BLaER1 treated with 17β-estradiol and CSF1 and Interleukin-3, amounts not matched to agents 10 nM and 100 nM (cell line): ENCODE data around the gene CSRNP2.

ENCODE experiments used
- H3K27ac ChIP-seq, 11 experiments: shearing (Covaris generic); formaldehyde crosslinking; 2 replicates each; pipeline ENCODE4 v1.8.1; 2022
- H3K27me3 ChIP-seq, 11 experiments: shearing (Covaris generic); formaldehyde crosslinking; 2 replicates each; pipeline ENCODE4 v1.8.1; 2022
- H3K36me3 ChIP-seq, 11 experiments: shearing (Covaris generic); formaldehyde crosslinking; 2 replicates each; pipeline ENCODE4 v1.8.1; 2022
- H3K4me1 ChIP-seq, 10 experiments: shearing (Covaris generic); formaldehyde crosslinking; 2 replicates each; pipeline ENCODE4 v1.8.1; 2022
- H3K4me2 ChIP-seq, 11 experiments: shearing (Covaris generic); formaldehyde crosslinking; 2 replicates each; pipeline ENCODE4 v1.8.1; 2022
- H3K4me3 ChIP-seq, 10 experiments: shearing (Covaris generic); formaldehyde crosslinking; 2 replicates each; pipeline ENCODE4 v1.8.1; 2022
- H3K9ac ChIP-seq, 11 experiments: shearing (Covaris generic); formaldehyde crosslinking; 2 replicates each; pipeline ENCODE4 v1.8.1; 2022
- H3K9me3 ChIP-seq, 11 experiments: shearing (Covaris generic); formaldehyde crosslinking; replicated peaks in 1 of 11; 2 replicates each; pipeline ENCODE4 v1.8.1; 2022
- H4K20me1 ChIP-seq, 11 experiments: shearing (Covaris generic); formaldehyde crosslinking; 2 replicates each; pipeline ENCODE4 v1.8.1; 2022
- Cebpa-rat ChIP-seq, 11 experiments: shearing (Covaris generic); IDR thresholded peaks; 2 replicates each; pipeline ENCODE4 v1.8.1; 2022

Gene CSRNP2, protein sequence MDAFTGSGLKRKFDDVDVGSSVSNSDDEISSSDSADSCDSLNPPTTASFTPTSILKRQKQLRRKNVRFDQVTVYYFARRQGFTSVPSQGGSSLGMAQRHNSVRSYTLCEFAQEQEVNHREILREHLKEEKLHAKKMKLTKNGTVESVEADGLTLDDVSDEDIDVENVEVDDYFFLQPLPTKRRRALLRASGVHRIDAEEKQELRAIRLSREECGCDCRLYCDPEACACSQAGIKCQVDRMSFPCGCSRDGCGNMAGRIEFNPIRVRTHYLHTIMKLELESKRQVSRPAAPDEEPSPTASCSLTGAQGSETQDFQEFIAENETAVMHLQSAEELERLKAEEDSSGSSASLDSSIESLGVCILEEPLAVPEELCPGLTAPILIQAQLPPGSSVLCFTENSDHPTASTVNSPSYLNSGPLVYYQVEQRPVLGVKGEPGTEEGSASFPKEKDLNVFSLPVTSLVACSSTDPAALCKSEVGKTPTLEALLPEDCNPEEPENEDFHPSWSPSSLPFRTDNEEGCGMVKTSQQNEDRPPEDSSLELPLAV

DNA sequence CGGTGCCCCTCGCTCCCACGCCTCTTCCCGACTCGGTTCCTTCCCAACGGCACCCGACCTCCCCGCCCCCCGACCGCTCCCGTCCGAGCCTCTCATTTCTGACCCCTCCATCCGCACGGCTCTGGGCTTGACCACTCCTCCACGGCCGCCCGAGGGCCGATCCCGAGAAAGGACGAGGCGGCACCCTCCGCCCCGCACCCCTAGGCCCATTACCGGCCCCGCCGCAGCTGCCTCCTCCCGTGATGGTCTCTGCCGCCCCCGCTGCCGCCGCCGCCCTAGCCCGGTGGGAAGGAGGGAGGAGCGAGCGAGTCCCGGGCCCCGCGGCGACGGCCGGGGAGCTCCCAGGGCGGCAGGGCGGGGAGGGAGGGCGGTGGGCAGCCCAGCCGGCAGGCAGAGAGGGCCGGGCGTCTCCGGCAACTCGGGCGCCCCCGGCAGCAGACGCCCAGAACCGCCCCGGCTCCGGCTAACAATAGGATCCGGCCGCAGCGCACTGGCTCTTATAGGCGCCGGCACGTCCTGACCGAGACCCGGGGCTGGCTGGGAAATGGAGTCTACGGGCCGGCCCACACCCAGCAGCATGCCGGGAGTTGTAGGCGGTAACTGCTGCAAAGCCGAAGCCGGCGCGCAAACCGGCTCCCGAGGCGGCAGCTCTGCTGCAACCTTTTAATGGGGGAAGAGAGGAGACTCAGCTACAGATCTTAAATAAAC is at the start of gene CSRNP2:
Gene CSRNP2 (minus strand): TSS at position 471 of the 708 bp plus-strand sequence. CDS start 7,035 bp downstream, outside the sequence.
- H3K4me3 ChIP-seq = peak within 1 kb of the TSS; percentile 82 to 98 (median 91)
- H3K9ac ChIP-seq = peak within 1 kb of the TSS; percentile 88 to 99 (median 94)
- H4K20me1 ChIP-seq = peaks cover 0 to 43% (median 29%) of the 10 kb centered on the region in 11 experiments; a peak in 17 of 22 replicates
- peaks cover 12 to 36% (median 22%) of the 10 kb centered on the region in 10 experiments for H3K4me1 ChIP-seq
- H3K27me3 ChIP-seq = no peaks in the 10 kb centered on the region
- H3K4me2 ChIP-seq = peak within 1 kb of the TSS; percentile 83 to 100 (median 94)
- no peak for TF ChIP-seq Cebpa-rat (IDR thresholded peaks at IDR 0.05)
- no peaks in the 10 kb centered on the region for H3K9me3 ChIP-seq
- peaks cover 0 to 21% (median 10%) of the 10 kb centered on the region in 11 experiments; a peak in 11 of 22 replicates for H3K36me3 ChIP-seq
- H3K27ac ChIP-seq = peak within 1 kb of the TSS; percentile 72 to 91 (median 89)

GRCh38 chr12:51132693-51133092 is 49.3 kb upstream of the CSRNP2 start:
- Histone ChIP-seq H3K4me3 (no peak overlapping the region), H4K20me1 (no peaks in the 10 kb centered on the region), H3K4me2 (no peak overlapping the region), H3K36me3 (no peaks in the 10 kb centered on the region), H3K27me3 (no peaks in the 10 kb centered on the region), H3K9ac (no peak overlapping the region), H3K27ac (no peak overlapping the region), H3K9me3 (no peaks in the 10 kb centered on the region), H3K4me1 (peaks cover 0 to 2% (median 0%) of the 10 kb centered on the region in 10 experiments; a peak in 4 of 20 replicates)
- no peak for TF ChIP-seq Cebpa-rat (IDR thresholded peaks at IDR 0.05)

- no peaks in the 10 kb centered on the region for H3K36me3 ChIP-seq
- H3K27me3 ChIP-seq = no peaks in the 10 kb centered on the region
- no peak overlapping the region for H3K27ac ChIP-seq
- no peaks in the 10 kb centered on the region for H3K9me3 ChIP-seq
- H3K4me2 ChIP-seq = no peak overlapping the region
- H3K4me1 ChIP-seq = peaks cover 0 to 9% (median 0%) of the 10 kb centered on the region in 10 experiments; a peak in 6 of 20 replicates
- TF ChIP-seq Cebpa-rat (IDR thresholded peaks at IDR 0.05) = no peak
- no peak overlapping the region for H3K9ac ChIP-seq
- H3K4me3 ChIP-seq = no peak overlapping the region
- H4K20me1 ChIP-seq = no peaks in the 10 kb centered on the region
These were observed 48.5 kb upstream of the CSRNP2 start for GRCh38 chr12:51131745-51132521.

DNA sequence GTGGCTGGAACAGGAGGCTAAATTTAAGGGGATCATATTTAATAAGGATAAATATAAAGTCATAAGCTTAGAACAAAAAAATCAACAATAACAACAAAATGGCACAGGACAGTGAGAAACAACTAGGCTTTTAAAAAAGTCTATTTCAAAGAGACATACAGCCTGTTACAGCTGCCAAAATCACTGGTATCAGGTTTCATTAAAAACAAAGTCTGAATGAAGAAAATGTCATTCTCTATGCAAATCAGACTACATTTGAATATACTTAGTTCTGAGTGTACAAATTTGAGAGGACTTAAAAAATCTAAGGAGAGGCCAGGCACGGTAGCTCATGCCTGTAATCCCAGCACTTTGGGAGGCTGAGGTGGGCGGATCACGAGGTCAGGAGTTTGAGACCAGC is 45.5 kb upstream of the CSRNP2 start:
- TF ChIP-seq Cebpa-rat (IDR thresholded peaks at IDR 0.05) = no peak
- H3K27ac ChIP-seq = no peak overlapping the region
- no peak overlapping the region for H3K4me2 ChIP-seq

GRCh38 chr12:51127050-51127729 is 43.8 kb upstream of the CSRNP2 start:
- H3K4me3 ChIP-seq = no peak overlapping the region
- peak overlapping the region in 1 of 11 experiments; percentile 53; a peak in 1 of 22 replicates for H3K9ac ChIP-seq
- peak overlapping the region in 3 of 11 experiments; percentile 46 to 63 (median 58); a peak in 6 of 22 replicates for H3K4me2 ChIP-seq
- TF ChIP-seq Cebpa-rat (IDR thresholded peaks at IDR 0.05) = no peak
- no peaks in the 10 kb centered on the region for H4K20me1 ChIP-seq
- no peaks in the 10 kb centered on the region for H3K9me3 ChIP-seq
- H3K27me3 ChIP-seq = no peaks in the 10 kb centered on the region
- H3K36me3 ChIP-seq = no peaks in the 10 kb centered on the region
- peaks cover 0 to 13% (median 0%) of the 10 kb centered on the region in 10 experiments; a peak in 6 of 20 replicates for H3K4me1 ChIP-seq
- no peak overlapping the region for H3K27ac ChIP-seq

More for the DNA sequence above, 45.5 kb upstream of the CSRNP2 start:
- no peaks in the 10 kb centered on the region for H3K36me3 ChIP-seq
- no peaks in the 10 kb centered on the region for H4K20me1 ChIP-seq
- H3K4me3 ChIP-seq = no peak overlapping the region
- no peaks in the 10 kb centered on the region for H3K27me3 ChIP-seq
- H3K9me3 ChIP-seq = no peaks in the 10 kb centered on the region
- H3K9ac ChIP-seq = no peak overlapping the region
- peaks cover 0 to 13% (median 0%) of the 10 kb centered on the region in 10 experiments; a peak in 6 of 20 replicates for H3K4me1 ChIP-seq

DNA sequence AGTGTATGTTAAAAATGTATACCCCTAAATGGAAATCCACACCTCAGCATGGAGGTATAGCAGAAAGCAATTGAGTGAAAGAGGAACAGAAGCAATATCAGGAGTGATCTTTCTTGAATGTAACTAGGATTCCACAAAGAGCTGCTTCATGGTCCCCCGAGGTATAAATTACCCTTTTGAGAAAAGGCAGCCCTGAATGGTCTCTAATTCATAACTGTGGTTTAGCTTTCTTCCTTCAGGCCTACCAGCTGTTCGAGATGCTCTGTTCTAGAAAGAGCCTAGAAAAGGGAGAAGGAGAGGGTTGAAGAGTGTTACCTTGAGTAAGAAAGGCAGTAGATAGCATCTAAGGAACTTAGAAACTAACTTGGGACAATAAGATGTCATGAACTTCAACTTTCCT is 42.9 kb upstream of the CSRNP2 start:
- Histone ChIP-seq H3K9me3 (no peaks in the 10 kb centered on the region), H3K4me1 (peaks cover 0 to 13% (median 0%) of the 10 kb centered on the region in 10 experiments; a peak in 6 of 20 replicates), H3K4me3 (no peak overlapping the region), H3K27me3 (no peaks in the 10 kb centered on the region), H3K27ac (no peak overlapping the region), H4K20me1 (no peaks in the 10 kb centered on the region), H3K4me2 (peak overlapping the region in 1 of 11 experiments; percentile 63; a peak in 1 of 22 replicates), H3K36me3 (no peaks in the 10 kb centered on the region), H3K9ac (no peak overlapping the region)
- no peak for TF ChIP-seq Cebpa-rat (IDR thresholded peaks at IDR 0.05)

- no peak overlapping the region for H3K27ac ChIP-seq
- H3K4me3 ChIP-seq = no peak overlapping the region
- H3K4me1 ChIP-seq = peaks cover 0 to 13% (median 0%) of the 10 kb centered on the region in 10 experiments; a peak in 6 of 20 replicates
- no peaks in the 10 kb centered on the region for H3K9me3 ChIP-seq
- H3K4me2 ChIP-seq = no peak overlapping the region
- no peak overlapping the region for H3K9ac ChIP-seq
- no peaks in the 10 kb centered on the region for H3K36me3 ChIP-seq
- no peaks in the 10 kb centered on the region for H4K20me1 ChIP-seq
- H3K27me3 ChIP-seq = no peaks in the 10 kb centered on the region
- no peak for TF ChIP-seq Cebpa-rat (IDR thresholded peaks at IDR 0.05)
These were observed 41.1 kb upstream of the CSRNP2 start for GRCh38 chr12:51124504-51124903.

DNA sequence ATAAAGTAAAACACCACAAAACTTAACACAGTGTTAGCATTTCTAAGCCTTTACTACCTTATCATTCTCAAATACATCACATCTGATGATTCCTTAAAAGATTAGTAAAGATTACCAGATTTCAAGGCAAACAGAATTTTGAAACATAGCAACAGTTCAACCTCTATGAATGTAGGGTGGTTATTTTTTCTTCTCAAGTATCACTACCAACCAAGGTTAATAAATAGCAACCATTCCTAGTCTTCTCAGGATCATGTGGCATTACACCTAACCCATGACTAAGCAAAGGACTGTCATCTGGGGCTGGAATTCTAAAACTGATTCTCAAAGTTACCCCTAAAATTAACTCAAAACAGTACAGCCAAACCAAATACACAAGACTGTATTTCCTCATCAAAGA is 39.4 kb upstream of the CSRNP2 start:
- H3K4me2 ChIP-seq = no peak overlapping the region
- H3K4me1 ChIP-seq = peaks cover 0 to 13% (median 0%) of the 10 kb centered on the region in 10 experiments; a peak in 6 of 20 replicates
- H3K9ac ChIP-seq = no peak overlapping the region
- H4K20me1 ChIP-seq = no peaks in the 10 kb centered on the region
- no peaks in the 10 kb centered on the region for H3K9me3 ChIP-seq
- TF ChIP-seq Cebpa-rat (IDR thresholded peaks at IDR 0.05) = no peak
- H3K4me3 ChIP-seq = no peak overlapping the region
- no peaks in the 10 kb centered on the region for H3K36me3 ChIP-seq
- H3K27me3 ChIP-seq = no peaks in the 10 kb centered on the region
- no peak overlapping the region for H3K27ac ChIP-seq
